ENCODE measurements around the gene TYW1B.
"Not testable (repeated sequence)": the region's sequence is repeated elsewhere in the genome, so short reads cannot be mapped to it uniquely, and the experiment has no call there.

Gene TYW1B

DNA sequence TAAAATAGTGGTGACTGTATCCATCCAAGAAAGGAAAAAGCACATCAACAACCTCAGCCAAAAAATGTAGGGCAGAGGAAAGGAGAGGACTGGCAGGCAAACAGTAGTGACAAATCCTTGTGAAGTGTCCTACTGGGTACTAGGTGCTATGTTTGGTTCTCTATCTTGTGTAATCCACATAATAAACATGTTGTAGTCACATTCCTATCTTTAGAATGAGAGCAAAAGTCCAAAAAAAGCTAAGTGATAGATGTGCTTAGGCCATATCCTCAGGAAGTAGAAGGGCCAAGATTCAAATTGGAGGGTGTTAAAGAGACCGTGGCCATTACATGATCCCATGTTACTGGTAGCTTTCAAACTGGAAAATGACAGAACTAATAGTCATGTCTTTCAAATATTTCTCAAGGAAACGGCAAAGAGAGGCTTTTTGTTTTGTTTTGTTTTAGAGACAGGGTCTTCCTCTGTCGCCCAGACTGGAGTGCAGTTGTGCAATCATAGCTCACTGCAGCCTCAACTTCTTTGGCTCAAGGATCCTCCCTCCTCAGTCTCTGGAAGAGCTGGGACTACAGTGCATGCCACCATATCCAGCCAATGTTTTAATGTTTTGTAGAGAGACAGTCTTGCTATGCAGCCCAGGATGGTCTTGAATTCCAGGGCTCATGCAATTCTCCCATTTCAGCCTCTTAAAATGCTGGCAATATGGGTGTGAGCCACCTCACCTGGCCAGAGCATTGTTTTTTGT is 244.2 kb downstream of the TYW1B start:
- DNase-seq; H3K36me3 ChIP-seq (ENCODE audit: control insufficient read depth in 1 of 2, insufficient read depth in 2 of 2, low read depth in 1 of 2, low read length in 2 of 2); H4K8ac ChIP-seq (ENCODE audit: low read length); H2BK120ac ChIP-seq (ENCODE audit: low read depth, low read length); H2AFZ ChIP-seq (ENCODE audit: low read depth, low read length); H2BK5ac ChIP-seq (ENCODE audit: low read depth, low read length, poor library complexity, severe bottlenecking); H2BK12ac ChIP-seq (ENCODE audit: low read length in 2 of 2); H3K79me1 ChIP-seq (replicated peaks; ENCODE audit: low read length, poor library complexity, severe bottlenecking); H3K4me2 ChIP-seq (ENCODE audit: low read length, poor library complexity, severe bottlenecking); H3K18ac ChIP-seq (ENCODE audit: low read depth in 1 of 2, low read length in 2 of 2); H4K91ac ChIP-seq (ENCODE audit: low read length); H3K4ac ChIP-seq (ENCODE audit: low read depth in 1 of 2, low read length in 2 of 2); H3K27me3 ChIP-seq (ENCODE audit: control insufficient read depth in 1 of 2, insufficient read depth in 1 of 2, low read length in 2 of 2); H2BK15ac ChIP-seq (ENCODE audit: low read depth, poor library complexity, severe bottlenecking); H2AK5ac ChIP-seq (ENCODE audit: low read length, severe bottlenecking); H3K9me3 ChIP-seq (ENCODE audit: control insufficient read depth, low read length); H3K27ac ChIP-seq (ENCODE audit: low read length, poor library complexity, severe bottlenecking); H3K4me3 ChIP-seq (ENCODE audit: insufficient read depth in 1 of 2, low read depth in 1 of 2, low read length in 2 of 2); H3K4me1 ChIP-seq (ENCODE audit: control insufficient read depth, insufficient read depth, low read depth, low read length); H3K23ac ChIP-seq (ENCODE audit: low read length in 2 of 2); H3K9ac ChIP-seq (ENCODE audit: low read length): not testable (repeated sequence)
- peak overlapping the region in 1 of 2 experiments; percentile 32 for H3K14ac ChIP-seq (ENCODE audit: low read length in 2 of 2)
- 73% methylated on average over 3 of the region's 3 CpGs for WGBS

DNA sequence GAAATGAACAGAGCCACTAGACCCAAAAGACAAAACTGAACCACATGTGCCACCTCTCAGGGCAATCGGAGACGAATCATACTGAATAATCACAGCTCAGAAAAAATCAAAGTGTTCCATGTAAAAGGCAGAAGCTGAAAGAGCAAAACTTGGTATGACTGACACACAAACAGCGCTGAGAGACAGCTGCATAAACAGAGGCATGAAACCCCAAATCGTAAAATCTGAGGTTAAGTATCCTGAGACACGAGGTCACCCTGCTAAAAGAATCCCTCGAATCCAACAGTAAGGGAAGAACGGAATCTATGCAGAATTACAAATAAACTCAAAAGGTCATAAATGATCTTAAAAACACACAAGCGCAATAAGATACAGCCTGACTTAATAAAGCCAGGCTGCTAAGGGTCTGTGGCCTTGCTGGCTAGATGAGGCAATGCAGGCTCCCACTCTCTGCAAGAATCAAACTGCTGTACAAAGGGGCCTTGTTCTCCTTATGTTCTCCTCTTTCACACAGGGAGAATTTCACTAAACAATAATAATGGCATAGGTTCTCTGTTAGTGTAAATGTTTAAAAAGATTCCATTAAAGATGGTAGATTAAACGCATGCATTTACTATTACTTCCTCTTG is 247.7 kb downstream of the TYW1B start:
- H4K91ac ChIP-seq (ENCODE audit: low read length); H3K79me1 ChIP-seq (replicated peaks; ENCODE audit: low read length, poor library complexity, severe bottlenecking); H3K4ac ChIP-seq (ENCODE audit: low read depth in 1 of 2, low read length in 2 of 2); H2BK120ac ChIP-seq (ENCODE audit: low read depth, low read length); H4K8ac ChIP-seq (ENCODE audit: low read length); DNase-seq; H3K9me3 ChIP-seq (ENCODE audit: control insufficient read depth, low read length); H3K27me3 ChIP-seq (ENCODE audit: control insufficient read depth in 1 of 2, insufficient read depth in 1 of 2, low read length in 2 of 2); H3K14ac ChIP-seq (ENCODE audit: low read length in 2 of 2); H2BK12ac ChIP-seq (ENCODE audit: low read length in 2 of 2); H3K9ac ChIP-seq (ENCODE audit: low read length); H3K18ac ChIP-seq (ENCODE audit: low read depth in 1 of 2, low read length in 2 of 2); H3K36me3 ChIP-seq (ENCODE audit: control insufficient read depth in 1 of 2, insufficient read depth in 2 of 2, low read depth in 1 of 2, low read length in 2 of 2); H3K4me3 ChIP-seq (ENCODE audit: insufficient read depth in 1 of 2, low read depth in 1 of 2, low read length in 2 of 2); H2BK15ac ChIP-seq (ENCODE audit: low read depth, poor library complexity, severe bottlenecking); H2BK5ac ChIP-seq (ENCODE audit: low read depth, low read length, poor library complexity, severe bottlenecking); H3K4me1 ChIP-seq (ENCODE audit: control insufficient read depth, insufficient read depth, low read depth, low read length); H2AFZ ChIP-seq (ENCODE audit: low read depth, low read length); H3K4me2 ChIP-seq (ENCODE audit: low read length, poor library complexity, severe bottlenecking); H2AK5ac ChIP-seq (ENCODE audit: low read length, severe bottlenecking); H3K27ac ChIP-seq (ENCODE audit: low read length, poor library complexity, severe bottlenecking); H3K23ac ChIP-seq (ENCODE audit: low read length in 2 of 2): not testable (repeated sequence)
- WGBS, result 60% methylated on average over 5 of the region's 9 CpGs

GRCh38 chr7:72577107-72577506 is 250.9 kb downstream of the TYW1B start:
- Histone ChIP-seq H3K14ac (ENCODE audit: low read length in 2 of 2) (no peak overlapping the region), H3K27me3 (ENCODE audit: control insufficient read depth in 1 of 2, insufficient read depth in 1 of 2, low read length in 2 of 2) (no peaks in the 10 kb centered on the region), H3K4me1 (ENCODE audit: control insufficient read depth, insufficient read depth, low read depth, low read length) (no peaks in the 10 kb centered on the region), H3K9ac (ENCODE audit: low read length) (no peak overlapping the region), H2BK5ac (ENCODE audit: low read depth, low read length, poor library complexity, severe bottlenecking) (no peak overlapping the region), H2BK15ac (ENCODE audit: low read depth, poor library complexity, severe bottlenecking) (no peak overlapping the region), H3K36me3 (ENCODE audit: control insufficient read depth in 1 of 2, insufficient read depth in 2 of 2, low read depth in 1 of 2, low read length in 2 of 2) (no peaks in the 10 kb centered on the region), H2BK120ac (ENCODE audit: low read depth, low read length) (no peak overlapping the region), H2BK12ac (ENCODE audit: low read length in 2 of 2) (no peak overlapping the region), H3K4ac (ENCODE audit: low read depth in 1 of 2, low read length in 2 of 2) (no peak overlapping the region), H3K23ac (ENCODE audit: low read length in 2 of 2) (no peak overlapping the region), H3K9me3 (ENCODE audit: control insufficient read depth, low read length) (no peaks in the 10 kb centered on the region), H3K4me3 (ENCODE audit: insufficient read depth in 1 of 2, low read depth in 1 of 2, low read length in 2 of 2) (no peak overlapping the region), H3K18ac (ENCODE audit: low read depth in 1 of 2, low read length in 2 of 2) (no peak overlapping the region), H3K27ac (ENCODE audit: low read length, poor library complexity, severe bottlenecking) (no peak overlapping the region), H4K8ac (ENCODE audit: low read length) (no peak overlapping the region), H3K79me1 (replicated peaks; ENCODE audit: low read length, poor library complexity, severe bottlenecking) (no peaks in the 10 kb centered on the region), H4K91ac (ENCODE audit: low read length) (no peak overlapping the region), H2AFZ (ENCODE audit: low read depth, low read length) (no peak overlapping the region), H3K4me2 (ENCODE audit: low read length, poor library complexity, severe bottlenecking) (no peak overlapping the region), H2AK5ac (ENCODE audit: low read length, severe bottlenecking) (no peak overlapping the region)
- no peak for DNase-seq
- WGBS, result no CpG with 5 or more reads among the region's 2 CpGs

DNA sequence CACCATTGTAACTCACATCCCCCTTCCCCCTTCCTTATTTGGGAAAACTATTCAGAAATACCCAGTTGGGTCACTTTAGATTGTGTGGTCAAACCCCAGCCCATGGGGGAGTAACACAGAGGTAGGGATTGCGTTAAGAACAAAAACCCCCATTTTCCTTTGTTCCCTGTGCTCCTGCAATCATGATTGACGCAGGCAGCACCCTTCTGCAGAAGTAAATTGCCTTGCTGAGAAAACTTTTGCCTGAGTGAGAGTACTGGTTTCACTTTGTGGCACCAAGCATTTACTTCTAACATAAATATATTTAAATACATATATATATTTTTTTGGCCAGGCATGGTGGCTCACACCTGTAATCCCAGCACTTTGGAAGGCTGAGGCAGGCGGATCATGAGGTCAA is 266.0 kb downstream of the TYW1B start:
- not testable (repeated sequence) for H4K8ac ChIP-seq (ENCODE audit: low read length); H3K9me3 ChIP-seq (ENCODE audit: control insufficient read depth, low read length); H3K23ac ChIP-seq (ENCODE audit: low read length in 2 of 2); H2BK15ac ChIP-seq (ENCODE audit: low read depth, poor library complexity, severe bottlenecking); H3K18ac ChIP-seq (ENCODE audit: low read depth in 1 of 2, low read length in 2 of 2); H3K9ac ChIP-seq (ENCODE audit: low read length); H2AK5ac ChIP-seq (ENCODE audit: low read length, severe bottlenecking); DNase-seq; H2BK120ac ChIP-seq (ENCODE audit: low read depth, low read length); H3K27me3 ChIP-seq (ENCODE audit: control insufficient read depth in 1 of 2, insufficient read depth in 1 of 2, low read length in 2 of 2); H3K79me1 ChIP-seq (replicated peaks; ENCODE audit: low read length, poor library complexity, severe bottlenecking); H3K27ac ChIP-seq (ENCODE audit: low read length, poor library complexity, severe bottlenecking); H2BK12ac ChIP-seq (ENCODE audit: low read length in 2 of 2); H3K4me1 ChIP-seq (ENCODE audit: control insufficient read depth, insufficient read depth, low read depth, low read length); H3K4me2 ChIP-seq (ENCODE audit: low read length, poor library complexity, severe bottlenecking); H2BK5ac ChIP-seq (ENCODE audit: low read depth, low read length, poor library complexity, severe bottlenecking); H3K36me3 ChIP-seq (ENCODE audit: control insufficient read depth in 1 of 2, insufficient read depth in 2 of 2, low read depth in 1 of 2, low read length in 2 of 2); H3K14ac ChIP-seq (ENCODE audit: low read length in 2 of 2); H3K4ac ChIP-seq (ENCODE audit: low read depth in 1 of 2, low read length in 2 of 2); H3K4me3 ChIP-seq (ENCODE audit: insufficient read depth in 1 of 2, low read depth in 1 of 2, low read length in 2 of 2); H4K91ac ChIP-seq (ENCODE audit: low read length); H2AFZ ChIP-seq (ENCODE audit: low read depth, low read length)
- 86% methylated on average over 2 of the region's 3 CpGs for WGBS
